Gastroesophageal sphincter (tissue), 3 donors: ENCODE measurements around the gene WDR70.
"Not testable (repeated sequence)": the region's sequence is repeated elsewhere in the genome, so short reads cannot be mapped to it uniquely, and the experiment has no call there.

Source experiments
- POLR2A ChIP-seq, 2 donors: fragments of 450-650 bp; IDR thresholded peaks; one replicate each; pipeline ENCODE4 v1.6.1; 2017; ENCODE audit warnings: antibody characterized with exemption in 2 of 2, mild to moderate bottlenecking in 2 of 2, moderate library complexity in 1 of 2
- TF ChIP-seq, protein P1 (sequence below), 4 experiments: fragments of 200-600 bp in 2 of 4; fragments of 450-650 bp in 2 of 4; sonication (generic) in 1 of 4; IDR thresholded peaks; one replicate each; pipeline ENCODE4 v1.5.1; 2017 to 2019; ENCODE audit warnings: antibody characterized with exemption in 4 of 4, mild to moderate bottlenecking in 2 of 4, moderate library complexity in 2 of 4

- TF ChIP-seq POLR2A (IDR thresholded peaks at IDR 0.05): not testable (repeated sequence)
- TF ChIP-seq, protein P1, sequence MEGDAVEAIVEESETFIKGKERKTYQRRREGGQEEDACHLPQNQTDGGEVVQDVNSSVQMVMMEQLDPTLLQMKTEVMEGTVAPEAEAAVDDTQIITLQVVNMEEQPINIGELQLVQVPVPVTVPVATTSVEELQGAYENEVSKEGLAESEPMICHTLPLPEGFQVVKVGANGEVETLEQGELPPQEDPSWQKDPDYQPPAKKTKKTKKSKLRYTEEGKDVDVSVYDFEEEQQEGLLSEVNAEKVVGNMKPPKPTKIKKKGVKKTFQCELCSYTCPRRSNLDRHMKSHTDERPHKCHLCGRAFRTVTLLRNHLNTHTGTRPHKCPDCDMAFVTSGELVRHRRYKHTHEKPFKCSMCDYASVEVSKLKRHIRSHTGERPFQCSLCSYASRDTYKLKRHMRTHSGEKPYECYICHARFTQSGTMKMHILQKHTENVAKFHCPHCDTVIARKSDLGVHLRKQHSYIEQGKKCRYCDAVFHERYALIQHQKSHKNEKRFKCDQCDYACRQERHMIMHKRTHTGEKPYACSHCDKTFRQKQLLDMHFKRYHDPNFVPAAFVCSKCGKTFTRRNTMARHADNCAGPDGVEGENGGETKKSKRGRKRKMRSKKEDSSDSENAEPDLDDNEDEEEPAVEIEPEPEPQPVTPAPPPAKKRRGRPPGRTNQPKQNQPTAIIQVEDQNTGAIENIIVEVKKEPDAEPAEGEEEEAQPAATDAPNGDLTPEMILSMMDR (IDR thresholded peaks at IDR 0.05): not testable (repeated sequence)
These were observed 215.7 kb downstream of the WDR70 start for GRCh38 chr5:37594864-37595263.
